HepG2 (cell line): ENCODE results near the gene MEIOB. TPM values are rescaled to one million over a fixed set of nuclear protein-coding genes. Genes with fewer than 3 reads are reported as not detected.
A peak's percentile ranks its signal among the peaks of the same experiment; 100 is the strongest.

Source experiments
- AGO1 ChIP-seq: fragments of 200-400 bp; formaldehyde crosslinking; IDR thresholded peaks from 2 replicates; pipeline ENCODE4 v1.6.1; 2017; ENCODE audit warnings: mild to moderate bottlenecking, low read depth, low read length, moderate library complexity; ENCODE audit not compliant: poor library complexity, severe bottlenecking
- ARNT ChIP-seq: fragments of 450-650 bp; IDR thresholded peaks from 2 replicates; pipeline ENCODE4 v1.6.1; 2017
- ATF7-NPFF ChIP-seq: sonication (generic); formaldehyde crosslinking; IDR thresholded peaks from 2 replicates; pipeline ENCODE4 v1.8.1; 2023; ENCODE audit warnings: mild to moderate bottlenecking, low read depth, missing genetic modification reagents, moderate library complexity
- CREB3 ChIP-seq: sonication (generic); formaldehyde crosslinking; IDR thresholded peaks from 2 replicates; pipeline ENCODE4 v1.5.0; 2020; ENCODE audit warnings: missing genetic modification reagents
- ETV6 ChIP-seq: sonication (generic); formaldehyde crosslinking; conservative IDR thresholded peaks from 2 replicates; pipeline ENCODE4 v1.4.0; 2020; ENCODE audit warnings: missing genetic modification reagents
- GFI1 ChIP-seq: sonication (generic); formaldehyde crosslinking; IDR thresholded peaks from 2 replicates; pipeline ENCODE4 v1.5.0; 2020; ENCODE audit warnings: missing genetic modification reagents, mild to moderate bottlenecking, borderline replicate concordance
- GPBP1L1 ChIP-seq: sonication (generic); formaldehyde crosslinking; IDR thresholded peaks from 2 replicates; pipeline ENCODE4 v1.5.0; 2020; ENCODE audit warnings: mild to moderate bottlenecking, missing genetic modification reagents
- HCFC1 ChIP-seq: fragments of 150-350 bp; IDR thresholded peaks from 2 replicates; pipeline ENCODE4 v1.6.1; 2014; ENCODE audit warnings: low read depth, low read length
- HOXA7 ChIP-seq: sonication (generic); formaldehyde crosslinking; IDR thresholded peaks from 2 replicates; pipeline ENCODE4 v1.8.1; 2022; ENCODE audit warnings: mild to moderate bottlenecking, missing genetic modification reagents, moderate library complexity
- KDM3A ChIP-seq: IDR thresholded peaks from 2 replicates; pipeline ENCODE4 v1.6.1; 2018; ENCODE audit warnings: low read depth, missing compliant biosample characterization
- NFIC ChIP-seq: IDR thresholded peaks from 2 replicates; pipeline ENCODE4 v1.6.1; 2012; ENCODE audit warnings: mild to moderate bottlenecking, low read length, inconsistent platforms
- PREB ChIP-seq: sonication (generic); formaldehyde crosslinking; IDR thresholded peaks from 2 replicates; pipeline ENCODE4 v1.4.0; 2020; ENCODE audit warnings: missing genetic modification reagents
- RBM22 ChIP-seq: fragments of 200-400 bp; formaldehyde crosslinking; optimal IDR thresholded peaks from 2 replicates; pipeline ENCODE3; 2017; ENCODE audit warnings: mild to moderate bottlenecking, low read length, moderate library complexity
- SAP130 ChIP-seq: IDR thresholded peaks from 2 replicates; pipeline ENCODE4 v1.6.1; 2016; ENCODE audit warnings: low read depth
- SIX4 ChIP-seq: sonication (generic); formaldehyde crosslinking; IDR thresholded peaks from 2 replicates; pipeline ENCODE4 v1.4.0; 2020; ENCODE audit warnings: missing genetic modification reagents
- SRSF4 ChIP-seq: fragments of 200-400 bp; formaldehyde crosslinking; IDR thresholded peaks from one replicate; pipeline ENCODE4 v1.6.1; 2018; ENCODE audit warnings: mild to moderate bottlenecking, low read depth, low read length, moderate library complexity; ENCODE audit not compliant: poor library complexity, severe bottlenecking
- STAG1 ChIP-seq: sonication (generic); formaldehyde crosslinking; IDR thresholded peaks from 2 replicates; pipeline ENCODE4 v1.4.0; 2020; ENCODE audit warnings: missing genetic modification reagents
- TBX3 ChIP-seq: fragments of 450-650 bp; IDR thresholded peaks from 2 replicates; pipeline ENCODE4 v1.6.1; 2017; ENCODE audit warnings: antibody characterized with exemption, mild to moderate bottlenecking, inconsistent platforms, borderline replicate concordance
- TOPORS ChIP-seq: sonication (generic); formaldehyde crosslinking; IDR thresholded peaks from 2 replicates; pipeline ENCODE4 v1.8.0; 2023; ENCODE audit warnings: mild to moderate bottlenecking, missing genetic modification reagents
- ZBTB42 ChIP-seq: sonication (generic); formaldehyde crosslinking; IDR thresholded peaks from 2 replicates; pipeline ENCODE4 v1.5.0; 2020; ENCODE audit warnings: mild to moderate bottlenecking, missing genetic modification reagents
- ZNF24 ChIP-seq: fragments of 450-650 bp; IDR thresholded peaks from 2 replicates; pipeline ENCODE4 v1.6.1; 2017; ENCODE audit warnings: antibody characterized with exemption, mild to moderate bottlenecking
- ZNF530 ChIP-seq: sonication (generic); formaldehyde crosslinking; IDR thresholded peaks from 2 replicates; pipeline ENCODE4 v1.5.0; 2020; ENCODE audit warnings: low read depth, mild to moderate bottlenecking, missing genetic modification reagents
- ZNF766 ChIP-seq: sonication (generic); formaldehyde crosslinking; IDR thresholded peaks from 2 replicates; pipeline ENCODE4 v1.5.0; 2020; ENCODE audit warnings: missing genetic modification reagents, borderline replicate concordance
- ZSCAN22 ChIP-seq: sonication (generic); formaldehyde crosslinking; IDR thresholded peaks from 2 replicates; pipeline ENCODE4 v1.4.0; 2020; ENCODE audit warnings: mild to moderate bottlenecking, missing genetic modification reagents
- polyA plus RNA-seq, 8 experiments: library from polyadenylated mRNA; depleted of rRNA in 3 of 8; stranded (reverse) in 7 of 8; unstranded in 1 of 8; fragments of >200 nt; fragmentation: Illumina TruSeq in 4 of 8; extraction: Trizol in 4 of 8; gene quantifications; 2 replicates each; pipeline versions ENCODE4 v1.2.1 to v1.2.3, GENCODE V29; 2011 to 2016; ENCODE audit warnings: low read depth in 4 of 8, missing spikeins in 1 of 8, mixed read lengths in 1 of 8; ENCODE audit not compliant: insufficient read depth in 1 of 8
- total RNA-seq, 5 experiments: library from RNA; depleted of rRNA; stranded (reverse); fragments of >200 nt; fragmentation: Illumina TruSeq; extraction: Trizol; gene quantifications; 2 replicates each; pipeline ENCODE4 v1.2.3, GENCODE V29; 2016; ENCODE audit warnings: low read depth in 1 of 5
- TF ChIP-seq, protein P1 (sequence below): sonication (generic); formaldehyde crosslinking; conservative IDR thresholded peaks from 2 replicates; pipeline ENCODE4 v1.4.0; 2020; ENCODE audit warnings: missing genetic modification reagents
- TF ChIP-seq, protein P2 (sequence below): sonication (generic); formaldehyde crosslinking; IDR thresholded peaks from 2 replicates; pipeline ENCODE4 v1.8.1; 2023; ENCODE audit warnings: mild to moderate bottlenecking, inconsistent platforms, moderate library complexity, missing genetic modification reagents, borderline replicate concordance

MEIOB gene
- total and polyA plus RNA-seq, 2 of the 13 experiments (the other 11 are each of a cell fraction or from before 2014, with no cell fraction given), result 0.17 TPM; not detected in 1

GRCh38 chr16:1823821-1824220 is 48.1 kb downstream of the MEIOB start (continued):
- TF ChIP-seq CREB3 (CRISPR knock-in tag), result no peak
- no peak for TF ChIP-seq ATF7-NPFF (CRISPR knock-in tag)
- TF ChIP-seq TOPORS (CRISPR knock-in tag), result no peak
- TF ChIP-seq, protein P1, sequence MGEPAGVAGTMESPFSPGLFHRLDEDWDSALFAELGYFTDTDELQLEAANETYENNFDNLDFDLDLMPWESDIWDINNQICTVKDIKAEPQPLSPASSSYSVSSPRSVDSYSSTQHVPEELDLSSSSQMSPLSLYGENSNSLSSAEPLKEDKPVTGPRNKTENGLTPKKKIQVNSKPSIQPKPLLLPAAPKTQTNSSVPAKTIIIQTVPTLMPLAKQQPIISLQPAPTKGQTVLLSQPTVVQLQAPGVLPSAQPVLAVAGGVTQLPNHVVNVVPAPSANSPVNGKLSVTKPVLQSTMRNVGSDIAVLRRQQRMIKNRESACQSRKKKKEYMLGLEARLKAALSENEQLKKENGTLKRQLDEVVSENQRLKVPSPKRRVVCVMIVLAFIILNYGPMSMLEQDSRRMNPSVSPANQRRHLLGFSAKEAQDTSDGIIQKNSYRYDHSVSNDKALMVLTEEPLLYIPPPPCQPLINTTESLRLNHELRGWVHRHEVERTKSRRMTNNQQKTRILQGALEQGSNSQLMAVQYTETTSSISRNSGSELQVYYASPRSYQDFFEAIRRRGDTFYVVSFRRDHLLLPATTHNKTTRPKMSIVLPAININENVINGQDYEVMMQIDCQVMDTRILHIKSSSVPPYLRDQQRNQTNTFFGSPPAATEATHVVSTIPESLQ, result no peak
- no peak for TF ChIP-seq SRSF4
- TF ChIP-seq KDM3A (CRISPR knock-in tag), result no peak
- TF ChIP-seq ZNF24, result no peak
- TF ChIP-seq PREB (CRISPR knock-in tag), result no peak
- no peak for TF ChIP-seq ARNT
- no peak for TF ChIP-seq HOXA7 (CRISPR knock-in tag)
- no peak for TF ChIP-seq RBM22
- no peak for TF ChIP-seq GPBP1L1
- no peak for TF ChIP-seq ETV6 (CRISPR knock-in tag)
- TF ChIP-seq ZNF530 (CRISPR knock-in tag), result no peak
- TF ChIP-seq ZNF766 (CRISPR knock-in tag), result no peak
- TF ChIP-seq ZBTB42 (CRISPR knock-in tag), result no peak
- no peak for TF ChIP-seq AGO1
- peak; percentile 82 for TF ChIP-seq STAG1
- TF ChIP-seq NFIC, result no peak
- TF ChIP-seq, protein P2, sequence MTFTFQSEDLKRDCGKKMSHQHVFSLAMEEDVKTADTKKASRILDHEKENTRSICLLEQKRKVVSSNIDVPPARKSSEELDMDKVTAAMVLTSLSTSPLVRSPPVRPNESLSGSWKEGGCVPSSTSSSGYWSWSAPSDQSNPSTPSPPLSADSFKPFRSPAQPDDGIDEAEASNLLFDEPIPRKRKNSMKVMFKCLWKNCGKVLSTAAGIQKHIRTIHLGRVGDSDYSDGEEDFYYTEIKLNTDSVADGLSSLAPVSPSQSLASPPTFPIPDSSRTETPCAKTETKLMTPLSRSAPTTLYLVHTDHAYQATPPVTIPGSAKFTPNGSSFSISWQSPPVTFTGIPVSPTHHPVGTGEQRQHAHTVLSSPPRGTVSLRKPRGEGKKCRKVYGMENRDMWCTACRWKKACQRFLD (CRISPR knock-in tag), result no peak
- TF ChIP-seq GFI1 (CRISPR knock-in tag), result no peak
- no peak for TF ChIP-seq ZSCAN22 (CRISPR knock-in tag)
- no peak for TF ChIP-seq TBX3
- no peak for TF ChIP-seq HCFC1
- peak; percentile 80 for TF ChIP-seq SAP130
- TF ChIP-seq SIX4 (CRISPR knock-in tag), result no peak
